ENCODE measurements around the gene EML5.

DNA sequence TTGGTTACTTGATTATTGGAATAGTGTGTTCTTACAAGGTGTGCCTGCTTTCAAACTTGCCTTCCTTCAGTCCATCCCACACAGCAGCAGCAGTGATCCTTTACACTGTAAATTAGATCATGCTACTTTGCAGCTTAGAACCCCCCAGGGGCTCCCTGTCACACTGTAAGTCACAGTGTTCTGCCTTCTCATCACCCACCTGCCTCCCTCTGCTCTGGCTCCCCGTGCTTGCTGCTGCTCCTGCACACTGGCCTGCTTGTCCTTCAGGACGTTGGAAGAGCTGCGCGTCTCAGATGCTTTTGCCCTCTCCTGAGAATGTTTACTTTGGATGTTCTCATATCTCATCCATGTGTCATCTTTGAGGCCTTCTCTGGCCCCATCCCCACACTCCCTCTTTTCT is 202.6 kb downstream of the EML5 start:
- TF ChIP-seq RAD21 (IDR thresholded peaks at IDR 0.05; ENCODE audit: low read depth) = no peak
- no peak for TF ChIP-seq MAX (IDR thresholded peaks at IDR 0.05)
- TF ChIP-seq NFIC (IDR thresholded peaks at IDR 0.05) = no peak
- TF ChIP-seq, protein P1, sequence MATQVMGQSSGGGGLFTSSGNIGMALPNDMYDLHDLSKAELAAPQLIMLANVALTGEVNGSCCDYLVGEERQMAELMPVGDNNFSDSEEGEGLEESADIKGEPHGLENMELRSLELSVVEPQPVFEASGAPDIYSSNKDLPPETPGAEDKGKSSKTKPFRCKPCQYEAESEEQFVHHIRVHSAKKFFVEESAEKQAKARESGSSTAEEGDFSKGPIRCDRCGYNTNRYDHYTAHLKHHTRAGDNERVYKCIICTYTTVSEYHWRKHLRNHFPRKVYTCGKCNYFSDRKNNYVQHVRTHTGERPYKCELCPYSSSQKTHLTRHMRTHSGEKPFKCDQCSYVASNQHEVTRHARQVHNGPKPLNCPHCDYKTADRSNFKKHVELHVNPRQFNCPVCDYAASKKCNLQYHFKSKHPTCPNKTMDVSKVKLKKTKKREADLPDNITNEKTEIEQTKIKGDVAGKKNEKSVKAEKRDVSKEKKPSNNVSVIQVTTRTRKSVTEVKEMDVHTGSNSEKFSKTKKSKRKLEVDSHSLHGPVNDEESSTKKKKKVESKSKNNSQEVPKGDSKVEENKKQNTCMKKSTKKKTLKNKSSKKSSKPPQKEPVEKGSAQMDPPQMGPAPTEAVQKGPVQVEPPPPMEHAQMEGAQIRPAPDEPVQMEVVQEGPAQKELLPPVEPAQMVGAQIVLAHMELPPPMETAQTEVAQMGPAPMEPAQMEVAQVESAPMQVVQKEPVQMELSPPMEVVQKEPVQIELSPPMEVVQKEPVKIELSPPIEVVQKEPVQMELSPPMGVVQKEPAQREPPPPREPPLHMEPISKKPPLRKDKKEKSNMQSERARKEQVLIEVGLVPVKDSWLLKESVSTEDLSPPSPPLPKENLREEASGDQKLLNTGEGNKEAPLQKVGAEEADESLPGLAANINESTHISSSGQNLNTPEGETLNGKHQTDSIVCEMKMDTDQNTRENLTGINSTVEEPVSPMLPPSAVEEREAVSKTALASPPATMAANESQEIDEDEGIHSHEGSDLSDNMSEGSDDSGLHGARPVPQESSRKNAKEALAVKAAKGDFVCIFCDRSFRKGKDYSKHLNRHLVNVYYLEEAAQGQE (IDR thresholded peaks at IDR 0.05; ENCODE audit: low read depth) = no peak
- TF ChIP-seq CREB1 (IDR thresholded peaks at IDR 0.05; ENCODE audit: low read depth) = no peak
- TF ChIP-seq EP300 (IDR thresholded peaks at IDR 0.05; ENCODE audit: borderline replicate concordance) = no peak
- TF ChIP-seq TEAD4 (IDR thresholded peaks at IDR 0.05) = no peak
- no peak for TF ChIP-seq EGR1 (IDR thresholded peaks at IDR 0.05)
- no peak for TF ChIP-seq ZBTB7A (IDR thresholded peaks at IDR 0.05; ENCODE audit: low read depth)
- no peak for TF ChIP-seq TAF1 (IDR thresholded peaks at IDR 0.05; ENCODE audit: low read depth)
- no peak for TF ChIP-seq CEBPB (IDR thresholded peaks at IDR 0.05)
- no peak for TF ChIP-seq YY1 (IDR thresholded peaks at IDR 0.05; ENCODE audit: low read depth)
- TF ChIP-seq, protein P2, sequence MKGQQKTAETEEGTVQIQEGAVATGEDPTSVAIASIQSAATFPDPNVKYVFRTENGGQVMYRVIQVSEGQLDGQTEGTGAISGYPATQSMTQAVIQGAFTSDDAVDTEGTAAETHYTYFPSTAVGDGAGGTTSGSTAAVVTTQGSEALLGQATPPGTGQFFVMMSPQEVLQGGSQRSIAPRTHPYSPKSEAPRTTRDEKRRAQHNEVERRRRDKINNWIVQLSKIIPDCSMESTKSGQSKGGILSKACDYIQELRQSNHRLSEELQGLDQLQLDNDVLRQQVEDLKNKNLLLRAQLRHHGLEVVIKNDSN (IDR thresholded peaks at IDR 0.05) = no peak

Measured in Ishikawa (cell line).